HG02623 (cell line): Measurements from ENCODE around the gene ZNF678.
"Not testable (repeated sequence)": the region's sequence is repeated elsewhere in the genome, so short reads cannot be mapped to it uniquely, and the experiment has no call there.

Experiments
- ATAC-seq: cut with Tn5 transposase; IDR thresholded peaks from one replicate; pipeline ENCODE4 v1.9.1; 2021; ENCODE audit warnings: moderate library complexity; ENCODE audit not compliant: unreplicated experiment

The ZNF678 gene

DNA sequence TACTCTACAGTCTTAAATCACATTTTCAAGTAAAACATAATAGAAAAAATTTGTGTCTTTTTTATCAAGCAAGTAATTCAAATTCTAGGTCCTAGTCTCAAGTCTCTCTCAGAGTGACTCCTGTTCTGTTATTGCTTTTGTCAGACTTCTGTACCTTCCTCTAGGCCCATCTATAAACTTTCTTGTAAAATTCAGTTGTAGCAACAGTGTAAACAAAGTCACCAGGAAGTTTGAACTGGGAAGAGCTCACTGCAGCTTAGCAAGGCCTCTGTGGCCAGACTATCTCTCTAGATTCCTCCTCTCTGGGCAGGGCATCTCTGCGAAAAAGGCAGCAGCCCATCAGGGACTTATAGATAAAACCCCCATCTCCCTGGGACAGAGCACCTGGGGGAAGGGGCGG is 13.5 kb upstream of the ZNF678 start:
- no peak for ATAC-seq

GRCh38 chr1:227551881-227552280 is 11.5 kb upstream of the ZNF678 start:
- not testable (repeated sequence) for ATAC-seq

DNA sequence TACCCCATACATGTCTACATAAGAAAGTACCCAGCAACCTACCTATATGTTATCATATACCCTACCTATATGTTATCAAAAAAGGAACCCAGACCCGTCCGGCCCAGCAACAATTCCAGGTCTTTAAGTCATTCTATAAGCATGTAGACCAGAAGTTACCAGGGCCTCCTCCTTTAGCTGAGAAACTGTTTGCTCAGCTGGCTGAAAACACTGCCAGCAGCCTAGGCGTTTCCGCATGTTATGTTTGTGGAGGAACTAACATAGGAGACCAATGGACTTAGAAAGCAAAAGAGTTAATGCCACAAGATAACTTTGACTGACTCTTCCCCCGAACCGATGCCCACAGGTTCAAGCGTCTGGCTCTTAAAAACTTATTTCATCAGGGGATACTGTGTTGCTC is 7.1 kb upstream of the ZNF678 start:
- ATAC-seq: no peak

DNA sequence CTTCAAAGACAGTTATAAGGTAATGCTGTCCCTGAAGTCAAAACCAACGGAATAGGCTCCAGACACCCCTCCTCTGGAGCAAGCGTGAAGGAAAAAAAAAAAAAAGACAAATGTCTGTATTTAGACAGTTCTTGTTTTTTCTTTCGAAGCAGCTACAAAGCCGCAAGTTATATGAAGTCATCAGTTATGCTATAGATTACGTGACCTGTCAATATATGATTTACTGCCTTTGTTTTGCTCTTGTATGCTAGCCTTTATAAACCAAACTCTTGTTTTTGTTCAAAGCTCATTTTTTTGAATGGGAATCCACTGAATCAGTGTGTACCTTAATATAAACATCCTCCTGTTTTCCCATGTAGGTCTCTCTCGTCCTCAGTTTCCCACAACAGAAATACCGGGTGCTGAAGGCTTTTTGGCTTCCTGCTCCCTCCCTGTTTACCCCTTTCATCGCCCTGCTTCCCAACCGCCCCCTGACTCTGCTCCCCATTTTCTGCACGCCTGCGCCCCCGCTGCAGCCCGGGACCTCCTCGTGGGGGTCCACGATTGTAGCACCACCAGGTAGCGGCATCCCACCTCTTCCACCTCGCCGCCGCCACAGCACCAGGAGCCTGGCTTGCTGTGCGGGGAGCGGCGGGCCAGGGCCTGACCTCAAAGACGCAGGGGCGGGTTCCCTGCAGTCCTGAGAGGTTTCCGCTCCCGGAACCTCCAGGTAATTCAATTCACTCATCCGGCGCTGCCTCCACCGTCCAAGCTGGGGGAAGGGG is 5.2 kb upstream of the ZNF678 start:
- ATAC-seq: no peak

GRCh38 chr1:227558732-227559262 is 4.6 kb upstream of the ZNF678 start:
- ATAC-seq: no peak

DNA sequence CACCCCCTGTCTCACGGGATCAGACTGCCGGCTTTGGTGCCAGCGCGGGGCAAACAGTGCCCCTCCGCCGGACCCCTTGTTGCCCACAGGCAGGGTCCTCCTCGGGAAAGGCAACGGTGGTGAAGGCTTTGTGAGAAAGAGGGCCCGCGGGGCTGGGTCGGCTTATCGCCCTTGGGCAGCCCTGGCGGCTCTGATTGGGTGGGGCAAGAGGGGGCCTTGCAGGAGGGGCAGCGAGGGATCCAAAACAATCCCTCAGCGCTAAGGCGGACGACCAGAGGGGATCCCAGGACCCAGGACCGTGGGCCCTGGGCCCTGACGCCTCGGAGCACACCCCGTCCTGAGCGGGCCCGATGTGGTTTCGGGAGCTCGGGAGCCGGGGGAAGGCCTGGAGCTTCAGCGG is 3.9 kb upstream of the ZNF678 start:
- ATAC-seq: no peak

DNA sequence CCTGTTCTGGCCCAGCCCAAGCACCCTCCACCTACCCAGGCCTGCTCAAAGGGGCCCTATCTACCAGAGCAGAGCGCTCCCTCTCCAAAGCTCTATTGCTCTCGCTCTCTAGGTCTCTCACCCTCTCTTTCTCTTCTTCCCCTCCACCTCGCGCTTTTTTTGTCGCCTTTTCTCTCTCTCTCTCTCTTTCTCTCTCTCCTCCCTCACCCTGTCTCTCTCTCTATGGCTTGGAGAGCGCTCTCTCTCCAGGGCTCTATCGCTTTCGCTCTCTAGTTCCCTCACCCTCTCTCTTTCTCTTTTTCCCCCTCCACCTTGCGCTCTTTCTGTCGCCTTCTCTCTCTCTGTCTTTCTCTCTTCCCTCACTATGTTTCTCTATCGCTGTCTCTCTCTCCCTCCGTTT is 3.4 kb upstream of the ZNF678 start:
- ATAC-seq: no peak

DNA sequence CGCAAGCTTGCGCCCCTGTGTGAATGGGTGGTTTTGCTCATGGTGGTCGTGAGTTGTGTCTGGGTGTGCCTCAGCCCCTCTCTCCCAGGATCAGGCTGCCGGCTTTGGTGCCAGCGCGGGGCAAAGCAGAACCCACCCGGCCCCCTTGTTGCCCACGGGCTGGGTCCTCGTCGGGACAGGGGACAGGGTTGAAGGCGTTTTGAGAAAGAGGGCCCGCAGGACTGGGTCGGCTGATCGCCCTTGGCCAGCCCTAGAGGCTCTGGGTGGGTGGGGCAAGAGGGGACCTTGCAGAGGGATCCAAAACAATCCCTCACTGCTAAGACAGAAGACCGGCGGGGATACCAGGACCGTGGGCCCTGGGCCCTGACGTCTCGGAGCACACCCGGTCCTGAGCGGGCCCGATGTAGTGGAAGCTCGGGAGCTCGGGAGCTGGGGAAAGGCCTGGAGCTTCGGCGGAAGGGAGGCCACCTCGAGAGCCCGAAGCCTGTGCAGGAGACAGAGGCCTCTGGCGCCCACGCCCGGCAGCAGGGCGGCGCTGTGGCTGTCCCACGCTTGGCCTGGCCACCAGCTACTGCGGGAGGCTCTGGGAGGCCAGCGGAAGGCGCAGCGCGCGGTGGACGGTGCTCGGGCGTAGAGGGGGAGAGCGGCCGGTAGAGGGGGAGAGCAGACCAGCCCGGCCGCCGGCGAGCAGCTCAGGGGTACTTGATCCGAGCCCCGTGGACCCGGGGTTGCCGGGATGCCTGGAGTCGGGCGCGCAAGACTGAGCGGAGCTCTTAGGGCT is 2.8 kb upstream of the ZNF678 start:
- ATAC-seq: no peak

- ATAC-seq: no peak
These were observed 2.0 kb upstream of the ZNF678 start for GRCh38 chr1:227561241-227561907.

DNA sequence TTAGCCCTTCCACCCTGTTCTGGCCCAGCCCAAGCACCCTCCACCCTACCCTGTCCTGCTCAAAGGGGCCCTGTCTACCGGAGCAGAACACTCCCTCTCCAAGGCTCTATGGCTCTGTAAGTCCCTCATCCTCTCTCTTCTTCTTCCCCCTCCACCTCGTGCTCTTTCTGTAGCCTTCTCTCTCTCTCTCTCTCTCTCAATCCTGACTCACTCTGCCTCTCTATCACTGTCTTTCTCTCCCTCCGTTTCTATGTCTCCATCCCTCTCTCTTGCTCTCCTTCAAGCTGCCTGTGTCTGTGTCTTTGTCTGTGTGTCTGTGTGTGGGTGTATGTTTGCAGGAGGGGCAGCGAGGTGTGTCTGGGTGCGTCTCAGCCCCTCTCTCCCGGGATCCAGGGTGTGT is 1.3 kb upstream of the ZNF678 start:
- ATAC-seq: no peak

DNA sequence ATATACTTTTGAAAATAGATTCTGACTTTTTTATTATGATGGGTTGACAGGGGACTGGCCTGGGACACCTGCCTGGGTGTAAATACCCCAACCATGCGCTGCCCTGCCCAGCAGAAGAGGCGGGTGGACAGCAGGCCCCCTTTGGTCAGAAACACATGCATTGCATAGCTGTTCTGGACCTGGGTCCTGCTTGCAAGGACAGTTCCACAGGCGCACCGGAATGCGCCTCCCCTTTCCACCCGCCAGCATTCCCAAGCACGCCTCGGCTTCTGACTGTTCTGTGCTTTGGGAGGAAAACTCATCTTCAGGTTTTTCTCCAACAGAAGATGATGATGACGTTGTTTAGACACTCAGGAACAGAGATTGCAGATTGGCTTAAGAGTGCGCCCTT is 428 bp upstream of the ZNF678 start:
- no peak for ATAC-seq

DNA sequence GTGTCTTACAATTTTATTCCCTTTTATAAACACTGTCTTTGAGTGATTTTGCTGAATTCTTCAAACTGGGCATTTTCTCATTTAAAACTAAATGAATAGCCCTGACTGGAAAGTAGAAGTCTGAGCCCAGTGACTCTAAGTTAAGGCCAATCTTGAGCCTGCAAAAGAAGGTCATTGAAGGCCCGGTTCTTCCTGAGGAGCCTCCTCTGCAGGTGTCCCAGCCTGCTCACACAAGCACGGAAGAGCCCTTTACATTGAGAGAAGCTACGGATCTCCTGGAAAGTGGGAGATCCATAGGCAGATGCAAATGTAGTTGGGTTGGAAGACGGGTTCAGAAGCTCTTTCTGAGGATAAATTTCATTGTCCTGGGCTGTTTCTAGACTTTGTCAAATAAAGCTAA is 3.9 kb downstream of the ZNF678 start:
- no peak for ATAC-seq

- ATAC-seq: no peak
These were observed 5.2 kb downstream of the ZNF678 start for GRCh38 chr1:227568593-227568992.

GRCh38 chr1:227572752-227573151 is 9.4 kb downstream of the ZNF678 start:
- ATAC-seq: no peak

- ATAC-seq: no peak
These were observed 11.6 kb downstream of the ZNF678 start for GRCh38 chr1:227574926-227575325.

DNA sequence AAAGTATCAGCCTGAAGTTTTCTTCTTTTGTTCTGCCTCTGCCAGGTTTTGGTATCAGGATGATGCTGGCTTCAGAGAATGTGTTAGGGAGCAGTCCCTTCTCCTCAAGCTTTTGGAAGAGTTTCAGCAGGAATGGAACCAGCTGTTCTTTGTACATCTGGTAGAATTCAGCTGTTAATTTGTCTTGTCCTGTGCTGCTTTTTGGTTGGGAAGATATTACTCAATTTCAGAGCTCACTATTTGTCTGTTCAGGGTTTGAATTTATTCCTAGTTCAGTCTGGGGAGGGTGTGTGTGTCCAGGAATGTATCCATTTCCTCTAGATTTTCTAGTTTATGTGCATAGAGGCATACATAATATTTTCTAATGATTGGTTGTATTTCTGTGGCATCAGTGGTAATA is 12.8 kb downstream of the ZNF678 start:
- ATAC-seq: no peak

DNA sequence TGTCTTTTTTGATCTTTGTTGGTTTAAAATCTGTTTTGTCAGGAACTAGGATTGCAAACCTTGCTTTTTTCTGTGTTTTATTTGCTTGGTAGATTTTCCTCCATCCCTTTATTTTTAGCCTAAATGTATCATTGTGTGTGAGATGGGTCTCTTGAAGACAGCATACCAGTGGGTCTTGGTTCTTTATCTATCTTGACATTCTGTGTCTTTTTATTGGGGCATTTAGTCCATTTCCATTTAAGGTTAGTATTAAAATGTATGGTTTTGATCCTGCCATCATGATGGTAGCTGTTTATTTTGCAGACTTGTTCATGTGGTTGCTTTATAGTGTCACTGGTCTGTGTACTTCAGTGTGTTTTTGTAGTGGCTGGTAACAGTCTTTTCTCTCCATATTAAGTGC is 14.1 kb downstream of the ZNF678 start:
- ATAC-seq: no peak

DNA sequence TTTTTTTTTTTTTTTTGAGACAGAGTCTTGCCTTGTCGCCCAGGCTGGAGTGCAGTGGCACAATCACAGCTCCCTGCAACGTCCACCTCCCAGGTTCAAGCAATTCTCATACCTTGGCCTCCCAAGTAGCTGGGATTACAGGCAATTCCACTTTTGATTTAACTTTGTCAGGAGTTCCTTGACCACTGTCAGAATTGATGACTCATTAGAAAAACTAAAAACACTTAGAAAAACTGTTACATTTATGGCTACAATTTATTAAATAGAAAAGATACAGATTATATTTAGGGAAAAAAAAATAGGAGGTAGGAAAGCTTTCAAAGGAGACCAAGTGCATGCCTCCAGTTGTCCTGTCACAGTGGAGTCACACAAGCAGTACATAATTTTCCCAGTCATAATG is 20.0 kb downstream of the ZNF678 start:
- ATAC-seq: no peak

DNA sequence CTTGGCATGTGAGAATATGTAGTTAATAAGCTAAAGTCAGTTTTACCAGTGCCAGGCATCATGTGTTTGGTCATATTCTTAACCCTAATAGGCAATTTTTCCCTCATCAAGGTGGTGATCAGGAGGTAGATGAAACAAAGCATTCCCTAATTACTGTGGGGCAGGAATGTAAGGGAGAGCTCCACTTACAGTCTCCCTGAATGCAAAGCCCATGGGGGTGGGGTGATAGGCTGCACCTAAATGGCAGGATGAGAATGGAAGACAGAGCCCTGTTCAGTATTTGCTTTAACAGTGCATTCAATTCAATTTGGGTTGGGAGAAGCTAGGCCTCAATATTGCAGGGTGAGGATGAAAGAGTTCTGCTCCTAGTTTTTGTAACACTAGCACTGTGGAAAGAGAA is 23.4 kb downstream of the ZNF678 start:
- no peak for ATAC-seq

DNA sequence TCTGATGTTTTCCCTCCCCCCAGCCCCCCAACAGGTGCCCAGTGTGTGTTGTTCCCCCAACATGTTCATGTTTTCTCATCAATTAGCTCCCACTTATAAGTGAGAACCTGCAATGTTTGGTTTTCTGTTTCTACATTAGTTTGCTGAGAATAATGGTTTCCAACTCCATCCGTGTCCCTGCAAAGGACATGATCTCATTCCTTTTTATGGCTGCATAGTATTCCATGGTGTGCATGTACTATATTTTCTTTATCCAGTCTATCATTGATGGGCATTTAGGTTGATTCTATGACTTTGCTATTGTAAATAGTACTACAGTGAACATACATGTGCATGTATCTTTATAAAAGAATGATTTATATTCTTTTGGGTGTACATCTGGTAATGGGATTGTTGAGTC is 24.6 kb downstream of the ZNF678 start:
- ATAC-seq: no peak

DNA sequence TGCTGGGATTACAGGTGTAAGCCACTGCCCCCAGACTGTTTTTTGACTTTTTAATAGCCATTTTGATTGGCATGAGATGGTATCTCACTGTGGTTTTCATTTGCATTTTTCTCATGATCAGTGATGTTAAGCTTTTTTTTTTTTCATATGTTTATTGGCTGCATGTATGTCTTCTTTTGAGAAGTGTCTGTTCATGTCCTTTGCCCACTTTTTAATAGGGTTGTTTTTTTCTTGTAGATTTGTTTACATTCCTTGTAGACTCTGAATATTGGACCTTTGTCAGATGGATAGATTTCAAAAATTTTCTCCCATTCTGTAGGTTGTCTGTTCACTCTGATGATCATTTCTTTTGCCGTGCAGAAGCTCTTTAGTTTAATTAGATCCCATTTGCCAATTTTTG is 25.4 kb downstream of the ZNF678 start:
- not testable (repeated sequence) for ATAC-seq

DNA sequence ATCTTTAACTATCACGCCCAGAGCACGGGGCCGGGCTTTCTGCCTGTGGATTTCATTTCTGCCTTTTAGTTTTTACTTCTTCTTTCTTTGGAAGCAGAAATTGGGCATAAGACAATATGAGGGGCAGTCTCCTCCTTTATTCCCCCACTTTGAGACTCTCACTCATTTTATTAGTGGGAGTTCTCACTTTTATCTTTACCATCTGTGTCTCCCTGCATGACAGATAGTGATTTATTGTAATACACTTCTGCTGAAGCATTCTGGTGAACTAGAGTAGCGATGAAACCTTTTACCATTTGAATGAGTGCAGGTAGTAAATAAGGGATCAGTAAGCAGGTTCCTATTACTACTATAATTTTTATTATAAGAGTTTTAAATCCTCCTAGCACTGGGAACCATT is 26.4 kb downstream of the ZNF678 start:
- not testable (repeated sequence) for ATAC-seq
